ENCODE measurements around the gene PDE11A.

DNA sequence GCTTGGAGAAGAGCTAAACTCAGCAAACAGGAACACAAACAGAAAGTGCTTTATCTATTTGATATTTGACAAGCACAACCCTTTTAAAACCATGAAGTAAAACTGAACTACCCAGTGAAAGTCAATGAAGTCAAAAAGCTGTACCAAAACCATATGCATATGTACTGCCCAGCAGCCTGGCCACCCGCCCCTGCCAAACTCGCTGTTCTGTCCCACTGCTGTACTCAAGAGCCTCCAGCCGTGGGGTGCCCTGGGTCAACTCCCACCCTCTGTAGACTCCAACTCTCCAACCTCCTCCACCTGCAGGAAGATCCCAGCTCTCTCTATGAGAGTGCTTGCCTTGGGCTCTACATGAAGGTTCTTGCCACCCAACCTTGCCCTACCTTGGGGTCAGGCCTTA lies 411.8 kb downstream of the PDE11A start:
- TF ChIP-seq, protein P1, sequence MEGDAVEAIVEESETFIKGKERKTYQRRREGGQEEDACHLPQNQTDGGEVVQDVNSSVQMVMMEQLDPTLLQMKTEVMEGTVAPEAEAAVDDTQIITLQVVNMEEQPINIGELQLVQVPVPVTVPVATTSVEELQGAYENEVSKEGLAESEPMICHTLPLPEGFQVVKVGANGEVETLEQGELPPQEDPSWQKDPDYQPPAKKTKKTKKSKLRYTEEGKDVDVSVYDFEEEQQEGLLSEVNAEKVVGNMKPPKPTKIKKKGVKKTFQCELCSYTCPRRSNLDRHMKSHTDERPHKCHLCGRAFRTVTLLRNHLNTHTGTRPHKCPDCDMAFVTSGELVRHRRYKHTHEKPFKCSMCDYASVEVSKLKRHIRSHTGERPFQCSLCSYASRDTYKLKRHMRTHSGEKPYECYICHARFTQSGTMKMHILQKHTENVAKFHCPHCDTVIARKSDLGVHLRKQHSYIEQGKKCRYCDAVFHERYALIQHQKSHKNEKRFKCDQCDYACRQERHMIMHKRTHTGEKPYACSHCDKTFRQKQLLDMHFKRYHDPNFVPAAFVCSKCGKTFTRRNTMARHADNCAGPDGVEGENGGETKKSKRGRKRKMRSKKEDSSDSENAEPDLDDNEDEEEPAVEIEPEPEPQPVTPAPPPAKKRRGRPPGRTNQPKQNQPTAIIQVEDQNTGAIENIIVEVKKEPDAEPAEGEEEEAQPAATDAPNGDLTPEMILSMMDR (conservative IDR thresholded peaks at IDR 0.05) = no peak
- TF ChIP-seq ZFX (IDR thresholded peaks at IDR 0.05) = no peak

Measured in C4-2B (cell line).